ENCODE measurements around the gene GATA2.

Gene GATA2

GRCh38 chr3:128432301-128432970 lies 60.6 kb downstream of the GATA2 start:
- Histone ChIP-seq H3K18ac (ENCODE audit: low read length) (peak overlapping the region; percentile 98), H4K91ac (ENCODE audit: low read depth, low read length, poor library complexity) (peak overlapping the region; percentile 81), H3K23ac (ENCODE audit: low read depth, low read length, poor library complexity) (peak overlapping the region; percentile 90), H3K36me3 (replicated peaks in 1 of 2; ENCODE audit: control insufficient read depth in 2 of 2, insufficient read depth in 2 of 2, low read length in 2 of 2) (no peaks in the 10 kb centered on the region), H3K14ac (ENCODE audit: low read length) (peak overlapping the region; percentile 71), H4K8ac (ENCODE audit: low read depth, low read length) (peak overlapping the region; percentile 83), H3K27me3 (ENCODE audit: control insufficient read depth in 3 of 3, insufficient read depth in 3 of 3, low read depth in 1 of 3, low read length in 3 of 3) (peaks cover 0 to 89% (median 52%) of the 10 kb centered on the region in 3 experiments), H3K79me1 (ENCODE audit: low read depth, low read length) (no peaks in the 10 kb centered on the region), H2BK12ac (ENCODE audit: low read length) (peak overlapping the region; percentile 86), H3K4me1 (ENCODE audit: control insufficient read depth in 2 of 2, insufficient read depth in 1 of 2, low read depth in 1 of 2, low read length in 2 of 2) (peaks cover 19 to 22% of the 10 kb centered on the region in 2 donors), H3K9ac (ENCODE audit: low read depth, low read length, poor library complexity) (peak overlapping the region; percentile 83), H3K4me3 (ENCODE audit: low read length in 2 of 2) (peak overlapping the region; percentile 18 to 71), H2AFZ (ENCODE audit: low read length) (peak overlapping the region; percentile 85), H3K27ac (replicated peaks; ENCODE audit: low read length) (no peak overlapping the region), H2AK5ac (ENCODE audit: low read depth, low read length) (peak overlapping the region; percentile 11), H2BK15ac (ENCODE audit: low read length) (peak overlapping the region; percentile 97), H3K4me2 (ENCODE audit: insufficient read depth, low read length, poor library complexity, severe bottlenecking) (peak overlapping the region; percentile 79), H3K4ac (ENCODE audit: low read length) (no peak overlapping the region), H3K9me3 (replicated peaks in 1 of 2; ENCODE audit: control insufficient read depth in 2 of 2, insufficient read depth in 1 of 2, low read depth in 1 of 2, low read length in 2 of 2) (no peaks in the 10 kb centered on the region), H2BK5ac (ENCODE audit: low read length) (peak overlapping the region; percentile 33), H2BK120ac (ENCODE audit: low read depth, low read length) (peak overlapping the region; percentile 84)
- no CpG with 5 or more reads among the region's 43 CpGs for WGBS, 2 donors (ENCODE audit: extremely low coverage in 2 of 2, insufficient read length in 2 of 2, insufficient replicate concordance in 1 of 2)
- DNase-seq (ENCODE audit: low spot score), result no peak

- Histone ChIP-seq H4K91ac (ENCODE audit: low read depth, low read length, poor library complexity) (no peak overlapping the region), H3K27me3 (ENCODE audit: control insufficient read depth in 3 of 3, insufficient read depth in 3 of 3, low read depth in 1 of 3, low read length in 3 of 3) (peaks cover 3 to 92% (median 58%) of the 10 kb centered on the region in 3 experiments), H3K9ac (ENCODE audit: low read depth, low read length, poor library complexity) (peak overlapping the region; percentile 83), H3K4me2 (ENCODE audit: insufficient read depth, low read length, poor library complexity, severe bottlenecking) (peak overlapping the region; percentile 79), H2AFZ (ENCODE audit: low read length) (no peak overlapping the region), H2AK5ac (ENCODE audit: low read depth, low read length) (peak overlapping the region; percentile 11), H3K18ac (ENCODE audit: low read length) (peak overlapping the region; percentile 98), H3K23ac (ENCODE audit: low read depth, low read length, poor library complexity) (peak overlapping the region; percentile 90), H3K9me3 (replicated peaks in 1 of 2; ENCODE audit: control insufficient read depth in 2 of 2, insufficient read depth in 1 of 2, low read depth in 1 of 2, low read length in 2 of 2) (no peaks in the 10 kb centered on the region), H3K79me1 (ENCODE audit: low read depth, low read length) (no peaks in the 10 kb centered on the region), H2BK5ac (ENCODE audit: low read length) (peak overlapping the region; percentile 33), H3K27ac (replicated peaks; ENCODE audit: low read length) (no peak overlapping the region), H3K4me3 (ENCODE audit: low read length in 2 of 2) (peak overlapping the region in 1 of 2 donors; percentile 71), H4K8ac (ENCODE audit: low read depth, low read length) (no peak overlapping the region), H3K14ac (ENCODE audit: low read length) (peak overlapping the region; percentile 71), H3K4me1 (ENCODE audit: control insufficient read depth in 2 of 2, insufficient read depth in 1 of 2, low read depth in 1 of 2, low read length in 2 of 2) (peaks cover 19 to 25% of the 10 kb centered on the region in 2 donors), H2BK120ac (ENCODE audit: low read depth, low read length) (peak overlapping the region; percentile 84), H3K36me3 (replicated peaks in 1 of 2; ENCODE audit: control insufficient read depth in 2 of 2, insufficient read depth in 2 of 2, low read length in 2 of 2) (no peaks in the 10 kb centered on the region), H2BK12ac (ENCODE audit: low read length) (peak overlapping the region; percentile 86), H3K4ac (ENCODE audit: low read length) (no peak overlapping the region), H2BK15ac (ENCODE audit: low read length) (peak overlapping the region; percentile 97)
- WGBS, 2 donors (ENCODE audit: extremely low coverage in 2 of 2, insufficient read length in 2 of 2, insufficient replicate concordance in 1 of 2), result no CpG with 5 or more reads among the region's 13 CpGs
- no peak for DNase-seq (ENCODE audit: low spot score)
These were observed 61.1 kb downstream of the GATA2 start for GRCh38 chr3:128431803-128432300.

- no peaks in the 10 kb centered on the region for H3K9me3 ChIP-seq (replicated peaks in 1 of 2; ENCODE audit: control insufficient read depth in 2 of 2, insufficient read depth in 1 of 2, low read depth in 1 of 2, low read length in 2 of 2)
- peak overlapping the region; percentile 15 for H2AK5ac ChIP-seq (ENCODE audit: low read depth, low read length)
- no peak overlapping the region for H3K27ac ChIP-seq (replicated peaks; ENCODE audit: low read length)
- H3K36me3 ChIP-seq (replicated peaks in 1 of 2; ENCODE audit: control insufficient read depth in 2 of 2, insufficient read depth in 2 of 2, low read length in 2 of 2), result no peaks in the 10 kb centered on the region
- no peak overlapping the region for H3K9ac ChIP-seq (ENCODE audit: low read depth, low read length, poor library complexity)
- DNase-seq (ENCODE audit: low spot score), result no peak
- peaks cover 21 to 25% of the 10 kb centered on the region in 2 donors for H3K4me1 ChIP-seq (ENCODE audit: control insufficient read depth in 2 of 2, insufficient read depth in 1 of 2, low read depth in 1 of 2, low read length in 2 of 2)
- peak overlapping the region; percentile 30 for H2BK15ac ChIP-seq (ENCODE audit: low read length)
- peaks cover 3 to 94% (median 68%) of the 10 kb centered on the region in 3 experiments for H3K27me3 ChIP-seq (ENCODE audit: control insufficient read depth in 3 of 3, insufficient read depth in 3 of 3, low read depth in 1 of 3, low read length in 3 of 3)
- H2BK12ac ChIP-seq (ENCODE audit: low read length), result peak overlapping the region; percentile 1
- H3K23ac ChIP-seq (ENCODE audit: low read depth, low read length, poor library complexity), result no peak overlapping the region
- no peak overlapping the region for H3K4ac ChIP-seq (ENCODE audit: low read length)
- H4K91ac ChIP-seq (ENCODE audit: low read depth, low read length, poor library complexity), result no peak overlapping the region
- H3K79me1 ChIP-seq (ENCODE audit: low read depth, low read length), result no peaks in the 10 kb centered on the region
- no peak overlapping the region for H2AFZ ChIP-seq (ENCODE audit: low read length)
- no peak overlapping the region for H2BK5ac ChIP-seq (ENCODE audit: low read length)
- WGBS, 2 donors (ENCODE audit: extremely low coverage in 2 of 2, insufficient read length in 2 of 2, insufficient replicate concordance in 1 of 2), result no CpG with 5 or more reads among the region's 8 CpGs
- no peak overlapping the region for H4K8ac ChIP-seq (ENCODE audit: low read depth, low read length)
- no peak overlapping the region for H3K4me2 ChIP-seq (ENCODE audit: insufficient read depth, low read length, poor library complexity, severe bottlenecking)
- no peak overlapping the region for H2BK120ac ChIP-seq (ENCODE audit: low read depth, low read length)
- H3K14ac ChIP-seq (ENCODE audit: low read length), result no peak overlapping the region
- H3K18ac ChIP-seq (ENCODE audit: low read length), result peak overlapping the region; percentile 72
- no peak overlapping the region for H3K4me3 ChIP-seq (ENCODE audit: low read length in 2 of 2)
These were observed 62.3 kb downstream of the GATA2 start for GRCh38 chr3:128430731-128431130.

- peak overlapping the region; percentile 30 for H2BK15ac ChIP-seq (ENCODE audit: low read length)
- no peak for DNase-seq (ENCODE audit: low spot score)
- WGBS, 2 donors (ENCODE audit: extremely low coverage in 2 of 2, insufficient read length in 2 of 2, insufficient replicate concordance in 1 of 2), result no CpG with 5 or more reads among the region's 10 CpGs
- no peak overlapping the region for H3K4ac ChIP-seq (ENCODE audit: low read length)
- no peaks in the 10 kb centered on the region for H3K79me1 ChIP-seq (ENCODE audit: low read depth, low read length)
- H3K27ac ChIP-seq (replicated peaks; ENCODE audit: low read length), result no peak overlapping the region
- H3K23ac ChIP-seq (ENCODE audit: low read depth, low read length, poor library complexity), result no peak overlapping the region
- peak overlapping the region; percentile 88 for H2AK5ac ChIP-seq (ENCODE audit: low read depth, low read length)
- no peak overlapping the region for H3K4me3 ChIP-seq (ENCODE audit: low read length in 2 of 2)
- no peaks in the 10 kb centered on the region for H3K36me3 ChIP-seq (replicated peaks in 1 of 2; ENCODE audit: control insufficient read depth in 2 of 2, insufficient read depth in 2 of 2, low read length in 2 of 2)
- no peak overlapping the region for H3K9ac ChIP-seq (ENCODE audit: low read depth, low read length, poor library complexity)
- peak overlapping the region; percentile 49 for H3K18ac ChIP-seq (ENCODE audit: low read length)
- H2AFZ ChIP-seq (ENCODE audit: low read length), result no peak overlapping the region
- no peak overlapping the region for H4K91ac ChIP-seq (ENCODE audit: low read depth, low read length, poor library complexity)
- no peaks in the 10 kb centered on the region for H3K9me3 ChIP-seq (replicated peaks in 1 of 2; ENCODE audit: control insufficient read depth in 2 of 2, insufficient read depth in 1 of 2, low read depth in 1 of 2, low read length in 2 of 2)
- H2BK12ac ChIP-seq (ENCODE audit: low read length), result peak overlapping the region; percentile 1
- H2BK120ac ChIP-seq (ENCODE audit: low read depth, low read length), result no peak overlapping the region
- no peak overlapping the region for H2BK5ac ChIP-seq (ENCODE audit: low read length)
- peaks cover 3 to 94% (median 71%) of the 10 kb centered on the region in 3 experiments for H3K27me3 ChIP-seq (ENCODE audit: control insufficient read depth in 3 of 3, insufficient read depth in 3 of 3, low read depth in 1 of 3, low read length in 3 of 3)
- no peak overlapping the region for H3K4me2 ChIP-seq (ENCODE audit: insufficient read depth, low read length, poor library complexity, severe bottlenecking)
- H3K4me1 ChIP-seq (ENCODE audit: control insufficient read depth in 2 of 2, insufficient read depth in 1 of 2, low read depth in 1 of 2, low read length in 2 of 2), result peaks cover 21 to 25% of the 10 kb centered on the region in 2 donors
- peak overlapping the region; percentile 64 for H3K14ac ChIP-seq (ENCODE audit: low read length)
- H4K8ac ChIP-seq (ENCODE audit: low read depth, low read length), result no peak overlapping the region
These were observed 62.7 kb downstream of the GATA2 start for GRCh38 chr3:128430301-128430700.
